GM21390 (cell line): Measurements from ENCODE around the gene SPATA31A5.
"Not testable (repeated sequence)": the region's sequence is repeated elsewhere in the genome, so short reads cannot be mapped to it uniquely, and the experiment has no call there.

Experiments used
- ATAC-seq: cut with Tn5 transposase; IDR thresholded peaks from one replicate; pipeline ENCODE4 v1.9.1; 2021; ENCODE audit not compliant: unreplicated experiment

Gene SPATA31A5

DNA sequence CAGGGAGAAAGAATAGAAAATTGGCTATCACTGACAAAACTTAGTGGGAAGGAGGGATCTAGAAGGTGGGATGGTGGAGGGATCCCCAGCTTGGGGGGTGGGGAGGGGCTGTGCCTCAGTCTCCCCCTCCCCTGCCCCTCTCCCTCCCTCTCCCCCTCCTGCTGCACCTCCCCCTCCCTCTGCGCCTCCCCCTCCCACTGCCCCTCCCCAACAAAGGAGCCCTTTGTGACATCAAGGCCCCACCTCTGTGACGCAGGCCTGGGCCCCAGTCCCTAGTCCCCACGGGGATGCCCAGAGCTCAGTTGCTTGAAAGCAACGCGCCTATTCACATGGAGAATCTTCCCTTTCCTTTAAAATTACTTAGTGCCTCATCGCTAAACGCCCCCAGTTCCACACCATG, at the start of gene SPATA31A5:
Gene SPATA31A5 (plus strand): TSS at position 301 of the 400 bp plus-strand sequence. CDS start 29 bp downstream, at position 330.
- ATAC-seq, result not testable (repeated sequence)

DNA sequence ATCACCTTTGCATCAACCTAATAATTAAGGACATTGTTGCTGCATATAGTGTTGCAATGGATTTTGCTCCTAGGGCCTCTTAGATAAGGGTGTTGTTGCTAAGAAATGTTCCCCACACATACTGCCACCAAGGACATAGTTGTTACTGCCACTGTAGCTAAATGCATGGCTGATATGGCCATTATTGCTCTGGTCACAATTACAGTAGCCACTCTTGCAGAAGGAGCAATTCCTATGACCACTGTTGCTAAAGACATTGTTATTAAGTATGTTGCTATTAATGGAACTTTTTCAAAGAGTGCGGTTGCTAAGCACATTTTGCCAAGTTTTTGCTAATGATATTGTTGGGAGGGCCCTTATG, 48.8 kb downstream of the SPATA31A5 start:
- ATAC-seq, result not testable (repeated sequence)

DNA sequence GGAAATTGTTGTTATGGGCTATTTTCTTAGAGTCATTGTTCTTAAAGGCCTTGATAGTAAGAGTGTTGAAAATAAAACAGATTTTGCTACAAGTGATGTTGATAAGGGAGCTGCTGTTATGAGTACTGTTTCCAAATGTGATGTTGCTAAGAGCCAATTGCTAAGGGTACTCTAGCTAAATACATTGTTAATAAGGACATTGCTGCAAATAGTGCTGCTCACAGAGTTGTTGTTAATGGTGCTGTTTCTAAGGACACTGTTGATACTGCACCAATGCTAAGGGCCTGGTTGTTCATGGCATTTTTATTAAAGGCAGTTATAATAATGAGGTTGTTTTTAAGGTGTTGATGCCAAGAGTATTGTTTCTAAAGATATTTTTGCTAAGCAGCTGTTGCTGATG, 52.2 kb downstream of the SPATA31A5 start:
- ATAC-seq, result not testable (repeated sequence)
